ENCODE results near the gene FNDC11.
"Not testable (repeated sequence)": the region's sequence is repeated elsewhere in the genome, so short reads cannot be mapped to it uniquely, and the experiment has no call there.

The FNDC11 gene

GRCh38 chr20:63567386-63568169 is 13.6 kb downstream of the FNDC11 start:
- DNase-seq = peak; percentile 91 to 93 (median 91)

GRCh38 chr20:63568170-63568981 is 14.4 kb downstream of the FNDC11 start:
- peak in 1 of 3 donors; percentile 48 for DNase-seq

- DNase-seq = no peak
Observed at GRCh38 chr20:63568986-63569949, 15.3 kb downstream of the FNDC11 start.

- no peak for DNase-seq
Observed at GRCh38 chr20:63570281-63571086, 16.5 kb downstream of the FNDC11 start.

- not testable (repeated sequence) for DNase-seq
Observed at GRCh38 chr20:63571087-63571478, 17.1 kb downstream of the FNDC11 start.

- no peak for DNase-seq
Observed at GRCh38 chr20:63572071-63572787, 18.3 kb downstream of the FNDC11 start.

GRCh38 chr20:63572788-63573646 is 19.1 kb downstream of the FNDC11 start:
- DNase-seq = peak; percentile 44 to 63 (median 44)

- DNase-seq = no peak
Observed at GRCh38 chr20:63573647-63574131, 19.7 kb downstream of the FNDC11 start.

GRCh38 chr20:63574156-63574828 is 20.3 kb downstream of the FNDC11 start, which contains the start of gene HELZ2:
TSS of gene HELZ2 (minus strand) at chr20:63574239. CDS start at chr20:63572385, 1,854 bp downstream.
- peak; percentile 86 to 94 (median 93) for DNase-seq

- no peak for DNase-seq
Observed at GRCh38 chr20:63574829-63575743, 21.1 kb downstream of the FNDC11 start.

GRCh38 chr20:63576311-63576710 is 22.4 kb downstream of the FNDC11 start:
- DNase-seq = no peak

- DNase-seq = no peak
Observed at GRCh38 chr20:63577317-63577894, 23.4 kb downstream of the FNDC11 start.

GRCh38 chr20:63578224-63579016 is 24.5 kb downstream of the FNDC11 start:
- DNase-seq = no peak

- DNase-seq = peak; percentile 80 to 83 (median 82)
Observed at GRCh38 chr20:63579017-63579694, 25.2 kb downstream of the FNDC11 start.

- peak; percentile 49 to 72 (median 55) for DNase-seq
Observed at GRCh38 chr20:63580796-63581461, 27.0 kb downstream of the FNDC11 start.

Measured in suppressor macrophage treated with lipopolysaccharide for 1 hour (primary cell).